ENCODE measurements around the gene ZNF91. TPM values are rescaled to one million over a fixed set of nuclear protein-coding genes. Genes with fewer than 3 reads are reported as not detected.

The ZNF91 gene
- total and polyA plus RNA-seq, 8 donors = 6.4 to 139 (median 110) TPM

DNA sequence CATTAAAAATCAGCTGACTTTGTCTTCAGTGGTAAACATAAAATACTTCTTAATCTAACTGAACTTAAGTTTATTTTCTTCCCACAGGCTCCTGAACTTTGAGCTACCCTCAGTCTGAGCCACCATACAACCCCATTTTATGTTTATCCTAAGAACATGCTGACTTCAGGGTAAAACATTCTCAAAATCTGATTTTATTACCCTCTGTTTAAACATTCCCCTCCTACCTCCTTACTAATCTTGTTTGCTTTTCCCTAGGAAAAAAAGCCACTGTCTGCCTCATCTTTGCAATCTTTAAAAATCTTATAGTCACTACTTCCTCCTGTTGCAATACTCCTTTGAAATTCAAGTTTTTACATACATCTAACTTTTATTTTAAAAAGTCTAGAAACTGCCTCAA lies 4.0 kb downstream of the ZNF91 start:
- no peak overlapping the region for H3K27ac ChIP-seq
- H3K9me3 ChIP-seq = peaks cover 0 to 25% (median 7%) of the 10 kb centered on the region in 4 donors

DNA sequence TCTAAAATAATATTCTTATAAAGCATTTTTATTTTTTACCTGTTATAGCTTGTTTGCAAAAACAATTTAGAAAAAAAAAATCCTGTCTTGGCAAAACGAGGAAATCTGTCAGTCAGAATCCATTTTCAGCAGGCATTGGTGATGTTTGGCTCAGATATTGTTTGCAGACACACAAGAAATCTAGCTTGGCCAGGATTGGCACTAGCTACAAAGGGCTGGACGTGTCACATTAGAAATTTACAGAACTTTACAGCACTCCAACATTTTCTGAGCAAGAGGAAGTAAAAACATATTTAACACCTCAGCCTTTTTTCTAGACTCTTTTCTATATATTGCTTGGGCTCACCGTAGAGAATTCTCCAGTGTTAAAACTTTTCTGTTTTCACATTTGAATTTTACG lies 9.9 kb downstream of the ZNF91 start:
- H3K4me1 ChIP-seq = peaks cover 0 to 18% (median 5%) of the 10 kb centered on the region in 4 donors
- TF ChIP-seq POLR2AphosphoS5 (IDR thresholded peaks at IDR 0.05) (no peak), EP300 (IDR thresholded peaks at IDR 0.05) (no peak), POLR2A (IDR thresholded peaks at IDR 0.05) (no peak)
- TF ChIP-seq, protein P1, sequence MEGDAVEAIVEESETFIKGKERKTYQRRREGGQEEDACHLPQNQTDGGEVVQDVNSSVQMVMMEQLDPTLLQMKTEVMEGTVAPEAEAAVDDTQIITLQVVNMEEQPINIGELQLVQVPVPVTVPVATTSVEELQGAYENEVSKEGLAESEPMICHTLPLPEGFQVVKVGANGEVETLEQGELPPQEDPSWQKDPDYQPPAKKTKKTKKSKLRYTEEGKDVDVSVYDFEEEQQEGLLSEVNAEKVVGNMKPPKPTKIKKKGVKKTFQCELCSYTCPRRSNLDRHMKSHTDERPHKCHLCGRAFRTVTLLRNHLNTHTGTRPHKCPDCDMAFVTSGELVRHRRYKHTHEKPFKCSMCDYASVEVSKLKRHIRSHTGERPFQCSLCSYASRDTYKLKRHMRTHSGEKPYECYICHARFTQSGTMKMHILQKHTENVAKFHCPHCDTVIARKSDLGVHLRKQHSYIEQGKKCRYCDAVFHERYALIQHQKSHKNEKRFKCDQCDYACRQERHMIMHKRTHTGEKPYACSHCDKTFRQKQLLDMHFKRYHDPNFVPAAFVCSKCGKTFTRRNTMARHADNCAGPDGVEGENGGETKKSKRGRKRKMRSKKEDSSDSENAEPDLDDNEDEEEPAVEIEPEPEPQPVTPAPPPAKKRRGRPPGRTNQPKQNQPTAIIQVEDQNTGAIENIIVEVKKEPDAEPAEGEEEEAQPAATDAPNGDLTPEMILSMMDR (IDR thresholded peaks at IDR 0.05) = no peak
- no peak overlapping the region for H3K4me3 ChIP-seq
- WGBS, 5 donors = 69 to 84% (median 75%) methylated on average over 4 of the region's 4 CpGs
- peaks cover 11 to 79% (median 41%) of the 10 kb centered on the region in 4 donors for H3K9me3 ChIP-seq
- no peak for DNase-seq
- no peaks in the 10 kb centered on the region for H3K27me3 ChIP-seq
- no peak overlapping the region for H3K27ac ChIP-seq
- intact Hi-C loops (cut with DNase I; ENCODE audit: low total_unique reads) = no loop called here
- peaks cover 32 to 90% (median 74%) of the 10 kb centered on the region in 4 donors for H3K36me3 ChIP-seq

More for the DNA sequence above, 4.0 kb downstream of the ZNF91 start:
- Histone ChIP-seq H3K36me3 (peaks cover 8 to 47% (median 34%) of the 10 kb centered on the region in 4 donors), H3K4me1 (peaks cover 23 to 65% (median 40%) of the 10 kb centered on the region in 4 donors), H3K4me3 (no peak overlapping the region), H3K27me3 (no peaks in the 10 kb centered on the region)
- TF ChIP-seq, protein P1 (IDR thresholded peaks at IDR 0.05) = no peak
- TF ChIP-seq POLR2A (IDR thresholded peaks at IDR 0.05) = no peak
- TF ChIP-seq EP300 (IDR thresholded peaks at IDR 0.05) = no peak
- TF ChIP-seq POLR2AphosphoS5 (IDR thresholded peaks at IDR 0.05) = no peak
- DNase-seq = no peak
- intact Hi-C loops (cut with DNase I; ENCODE audit: low total_unique reads) = loop anchor here (10.0 kb wide), 1 partner anchor 116 kb away; no protein-coding TSS in a partner anchor

DNA sequence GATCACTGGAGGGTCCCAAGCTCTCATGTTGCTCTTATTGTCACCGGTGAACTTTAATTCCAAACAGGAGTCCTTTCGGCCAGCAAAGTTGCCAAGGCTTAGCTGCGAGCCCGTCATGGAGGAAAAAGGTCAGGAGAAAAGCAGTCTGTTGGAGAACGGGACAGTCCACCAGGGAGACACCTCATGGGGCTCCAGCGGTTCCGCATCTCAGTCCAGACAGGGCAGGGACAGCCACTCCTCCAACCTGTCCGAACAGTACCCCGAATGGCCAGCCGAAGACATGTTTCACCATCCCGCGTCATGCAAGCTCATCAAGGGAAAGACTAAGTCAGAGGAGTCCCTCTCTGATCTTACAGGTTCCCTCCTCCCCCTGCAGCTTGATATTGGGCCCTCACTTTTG lies 10.4 kb downstream of the ZNF91 start:
- Histone ChIP-seq H3K36me3 (peaks cover 34 to 88% (median 78%) of the 10 kb centered on the region in 4 donors), H3K9me3 (peaks cover 11 to 84% (median 44%) of the 10 kb centered on the region in 4 donors), H3K27me3 (no peaks in the 10 kb centered on the region), H3K4me1 (peaks cover 0 to 12% (median 4%) of the 10 kb centered on the region in 4 donors), H3K4me3 (no peak overlapping the region), H3K27ac (no peak overlapping the region)
- intact Hi-C loops (cut with DNase I; ENCODE audit: low total_unique reads) = no loop called here
- TF ChIP-seq POLR2A (IDR thresholded peaks at IDR 0.05) = no peak
- TF ChIP-seq EP300 (IDR thresholded peaks at IDR 0.05) = no peak
- TF ChIP-seq, protein P1 (IDR thresholded peaks at IDR 0.05) = no peak
- WGBS, 5 donors = 96 to 98% (median 97%) methylated on average over 12 of the region's 12 CpGs
- DNase-seq = no peak

GRCh38 chr19:23384166-23384565 lies 11.1 kb downstream of the ZNF91 start:
- no peak overlapping the region for H3K4me3 ChIP-seq
- 96 to 99% (median 98%) methylated on average over 12 of the region's 12 CpGs for WGBS, 5 donors
- TF ChIP-seq POLR2AphosphoS5 (IDR thresholded peaks at IDR 0.05) = no peak
- no peak for TF ChIP-seq POLR2A (IDR thresholded peaks at IDR 0.05)
- TF ChIP-seq EP300 (IDR thresholded peaks at IDR 0.05) = no peak
- TF ChIP-seq, protein P1 (IDR thresholded peaks at IDR 0.05) = no peak
- no peak for DNase-seq
- peaks cover 37 to 88% (median 80%) of the 10 kb centered on the region in 4 donors for H3K36me3 ChIP-seq
- no peaks in the 10 kb centered on the region for H3K27me3 ChIP-seq
- H3K27ac ChIP-seq = no peak overlapping the region
- H3K9me3 ChIP-seq = peaks cover 11 to 91% (median 47%) of the 10 kb centered on the region in 4 donors
- intact Hi-C loops (cut with DNase I; ENCODE audit: low total_unique reads) = no loop called here
- peaks cover 0 to 14% (median 5%) of the 10 kb centered on the region in 4 donors for H3K4me1 ChIP-seq
